Cerebellar nuclear complex (tissue), 1 donor: ENCODE measurements around the gene ABHD16B.
"Not testable (repeated sequence)": the region's sequence is repeated elsewhere in the genome, so short reads cannot be mapped to it uniquely, and the experiment has no call there.

Source experiments
- DNase-seq, 2 experiments: peaks; one replicate each; lab custom pipeline; 2025; lab: John Stamatoyannopoulos, UW

ABHD16B gene

GRCh38 chr20:63855363-63856097 lies 5.8 kb upstream of the ABHD16B start:
- no peak for DNase-seq

- DNase-seq: no peak
Observed at GRCh38 chr20:63856098-63856511, 5.2 kb upstream of the ABHD16B start.

GRCh38 chr20:63857764-63858392 lies 3.4 kb upstream of the ABHD16B start:
- DNase-seq: no peak

- no peak for DNase-seq
Observed at GRCh38 chr20:63858393-63859165, 2.7 kb upstream of the ABHD16B start.

GRCh38 chr20:63859166-63859699 lies 2.1 kb upstream of the ABHD16B start:
- DNase-seq: no peak

GRCh38 chr20:63860325-63861051 lies 810 bp upstream of the ABHD16B start:
- DNase-seq: no peak

- DNase-seq: no peak
Observed at GRCh38 chr20:63861981-63862901, 943 bp downstream of the ABHD16B start.

GRCh38 chr20:63863021-63863797 lies 1.9 kb downstream of the ABHD16B start:
- no peak for DNase-seq

- peak in 1 of 2 experiments; percentile 54 for DNase-seq
Observed at GRCh38 chr20:63863798-63864544, 2.7 kb downstream of the ABHD16B start.

- no peak for DNase-seq
Observed at GRCh38 chr20:63864545-63864977, 3.3 kb downstream of the ABHD16B start.

GRCh38 chr20:63864978-63865640 lies 3.8 kb downstream of the ABHD16B start, which contains the start of gene TPD52L2:
Gene TPD52L2 (plus strand): TSS chr20:63865270. CDS start chr20:63865366, 96 bp downstream.
- DNase-seq: peak; percentile 96 to 99

- not testable (repeated sequence) for DNase-seq
Observed at GRCh38 chr20:63867042-63867441, 5.7 kb downstream of the ABHD16B start.

GRCh38 chr20:63868264-63868663 lies 7.0 kb downstream of the ABHD16B start:
- no peak for DNase-seq

GRCh38 chr20:63873477-63873971 lies 12.2 kb downstream of the ABHD16B start:
- no peak for DNase-seq

GRCh38 chr20:63874241-63874640 lies 12.9 kb downstream of the ABHD16B start:
- not testable (repeated sequence) for DNase-seq

GRCh38 chr20:63876489-63877036 lies 15.3 kb downstream of the ABHD16B start:
- DNase-seq: no peak

GRCh38 chr20:63877755-63878470 lies 16.6 kb downstream of the ABHD16B start:
- DNase-seq: no peak
